ENCODE results near the gene LRCH1. TPM values are rescaled to one million over a fixed set of nuclear protein-coding genes. Genes with fewer than 3 reads are reported as not detected.

LRCH1 gene
- polyA plus RNA-seq, 12 donors, result 18.6 to 29.3 (median 22.8) TPM; not detected in 1

- no peak for DNase-seq
Measured at GRCh38 chr13:46662690-46663089, 109.7 kb downstream of the LRCH1 start.

- DNase-seq, result no peak
Measured at GRCh38 chr13:46663206-46664037, 110.5 kb downstream of the LRCH1 start.

GRCh38 chr13:46664195-46664594, 111.2 kb downstream of the LRCH1 start:
- DNase-seq, result no peak

GRCh38 chr13:46665248-46665632, 112.3 kb downstream of the LRCH1 start:
- no peak for DNase-seq

GRCh38 chr13:46665633-46666482, 112.9 kb downstream of the LRCH1 start:
- DNase-seq, result no peak

- no peak for DNase-seq
Measured at GRCh38 chr13:46666727-46667456, 113.9 kb downstream of the LRCH1 start.

- no peak for DNase-seq
Measured at GRCh38 chr13:46667687-46668281, 114.8 kb downstream of the LRCH1 start.

GRCh38 chr13:46668302-46668720, 115.3 kb downstream of the LRCH1 start:
- DNase-seq, result no peak

GRCh38 chr13:46668931-46669525, 116.1 kb downstream of the LRCH1 start:
- no peak for DNase-seq

- no peak for DNase-seq
Measured at GRCh38 chr13:46672338-46673090, 119.5 kb downstream of the LRCH1 start.

GRCh38 chr13:46675016-46675415, 122.0 kb downstream of the LRCH1 start:
- DNase-seq, result no peak

- no peak for DNase-seq
Measured at GRCh38 chr13:46676378-46676725, 123.4 kb downstream of the LRCH1 start.

- peak; percentile 67 for DNase-seq
Measured at GRCh38 chr13:46679369-46680120, 126.6 kb downstream of the LRCH1 start.

- no peak for DNase-seq
Measured at GRCh38 chr13:46682015-46682414, 129.0 kb downstream of the LRCH1 start.

- DNase-seq, result no peak
Measured at GRCh38 chr13:46682707-46683106, 129.7 kb downstream of the LRCH1 start.

GRCh38 chr13:46683676-46684260, 130.8 kb downstream of the LRCH1 start:
- DNase-seq, result no peak

GRCh38 chr13:46684287-46685001, 131.5 kb downstream of the LRCH1 start:
- no peak for DNase-seq

- DNase-seq, result no peak
Measured at GRCh38 chr13:46685006-46685730, 132.2 kb downstream of the LRCH1 start.

All from muscle of arm (tissue), 12 donors.